Left ventricle myocardium superior (tissue), 1 donor: Measurements from ENCODE around the gene PDCD11. TPM values are rescaled to one million over a fixed set of nuclear protein-coding genes. Genes with fewer than 3 reads are reported as not detected.
A peak's percentile ranks its signal among the peaks of the same experiment; 100 is the strongest.
"Not testable (repeated sequence)": the region's sequence is repeated elsewhere in the genome, so short reads cannot be mapped to it uniquely, and the experiment has no call there.

Experiments used
- ATAC-seq: fragments of 200-7000 bp; cut with Tn5 transposase; one replicate; pipeline ENCODE4 v1.9.1; 2020; ENCODE audit warnings: mild to moderate bottlenecking, moderate library complexity
- DNase-seq: peaks from one replicate; pipeline ENCODE4 v3.0.0-alpha.2; 2020
- intact Hi-C: fragments of 100-400 bp; cut with micrococcal nuclease; formaldehyde crosslinking; loops from one replicate; pipeline ENCODE4 v1.11.0; 2022
- long read RNA-seq: library from polyadenylated mRNA; unstranded; transcript quantifications from one replicate; pipeline ENCODE4 v2.0.0, GENCODE V29; 2021
- total RNA-seq: library from RNA; stranded (reverse); fragmentation: NEBNext Ultra II Directional; extraction: Animal tissue kit (Norgen Biotek cat#: 25700); gene quantifications from one replicate; pipeline ENCODE4 v1.2.1, GENCODE V29; 2021
- donor health status: DM: no; HTN: yes; CAD: no; lungs with severe emphysema.

PDCD11 gene
- 12.1 TPM for total RNA-seq
- long read RNA-seq, partial matches to known transcripts: 19 of 21 reads
- long read RNA-seq, other reads (novel, unspliced or antisense): 2 of 21 reads

DNA sequence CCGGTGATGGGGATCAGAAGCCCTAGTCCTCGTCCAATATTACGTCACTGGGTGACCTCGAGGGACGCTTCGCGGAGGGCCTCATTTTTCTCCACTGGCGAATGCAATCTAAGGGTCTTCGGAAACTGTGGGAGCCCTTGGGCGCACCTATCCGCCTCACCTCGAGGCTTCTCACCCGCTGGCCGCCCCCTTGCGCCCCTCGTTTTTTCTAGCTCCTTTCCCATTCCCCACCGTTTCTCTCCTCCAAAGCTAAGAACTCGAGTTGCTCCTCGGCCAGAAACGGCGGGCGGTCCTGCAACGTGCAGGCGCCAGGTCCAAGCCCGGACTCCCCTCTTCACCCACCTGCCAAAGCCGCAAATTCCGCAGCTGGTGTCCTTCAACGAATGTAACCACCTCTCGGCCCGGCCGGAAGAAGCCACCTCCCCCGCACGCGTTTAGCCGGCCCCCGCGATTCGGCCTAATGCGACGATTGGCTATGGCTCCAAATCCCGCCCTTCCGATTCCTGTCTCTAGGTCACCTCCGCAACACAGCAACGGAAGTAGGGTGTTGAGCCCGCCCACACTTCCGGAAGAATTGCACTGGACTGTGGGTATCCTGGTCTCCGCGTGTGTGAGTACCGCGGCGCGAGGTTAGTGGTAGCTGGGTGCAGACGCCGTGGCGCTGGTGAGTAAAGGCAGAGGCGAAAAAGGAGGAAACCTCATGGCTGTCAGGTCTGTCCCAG lies at the start of gene PDCD11, which contains the start of gene ATP5MK:
PDCD11 (plus strand) TSS at position 560 of the 722 bp plus-strand sequence. CDS start 1,801 bp downstream, outside the sequence.
ATP5MK (minus strand) TSS at position 409 of the 722 bp plus-strand sequence. CDS start 4,018 bp downstream, outside the sequence.
- ATAC-seq (peak; percentile 100), DNase-seq (peak; percentile 98)
- intact Hi-C loops: no loop called here

- intact Hi-C loops: no loop called here
- DNase-seq: no peak
- ATAC-seq: no peak
These were observed 46.3 kb upstream of the PDCD11 start for GRCh38 chr10:103350175-103350516.

DNA sequence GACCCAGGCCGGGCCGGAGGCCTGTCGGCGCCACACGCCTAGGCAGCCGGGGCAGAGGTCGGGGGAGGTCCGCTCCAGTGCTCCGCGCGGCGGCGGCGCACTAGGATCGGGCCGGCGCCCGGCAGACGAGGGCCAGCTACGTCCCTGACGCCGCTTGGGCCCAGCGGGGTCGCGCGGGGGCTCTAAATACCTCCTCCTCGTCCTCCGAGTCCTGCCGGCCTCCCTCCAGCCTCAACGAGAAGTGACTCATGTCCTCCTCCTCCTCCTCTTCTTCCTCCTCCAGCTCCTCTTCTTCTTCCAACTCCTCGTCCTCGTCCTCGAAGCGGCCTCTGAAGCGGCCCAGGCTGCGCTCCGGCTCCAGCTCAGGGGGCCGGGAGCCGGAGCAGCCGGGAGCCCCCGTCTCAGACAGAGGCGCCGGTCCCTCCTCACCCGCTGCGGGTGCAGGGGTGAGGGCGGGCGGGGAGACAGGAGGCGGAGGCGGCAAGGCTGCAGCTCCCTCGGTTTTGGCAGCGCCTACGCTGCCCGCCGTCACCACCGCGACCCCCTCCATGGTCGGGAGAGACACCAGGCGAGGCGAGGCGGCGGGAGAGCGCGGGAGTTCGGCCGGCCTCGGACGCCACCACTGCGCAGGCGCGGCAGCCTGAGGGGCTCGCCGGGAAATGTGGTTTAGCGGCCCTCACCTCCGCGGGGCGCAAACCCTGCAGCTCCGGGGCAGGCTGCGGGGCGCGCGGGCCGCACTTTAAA lies 45.7 kb upstream of the PDCD11 start, which contains the start of gene PCGF6:
PCGF6 (minus strand) TSS at position 624 of the 744 bp plus-strand sequence; CDS start at position 550, 74 bp downstream.
- ATAC-seq: peak; percentile 99
- peak; percentile 91 for DNase-seq
- intact Hi-C loops: no loop called here

GRCh38 chr10:103353281-103353680 lies 43.1 kb upstream of the PDCD11 start:
- ATAC-seq: no peak
- no peak for DNase-seq
- intact Hi-C loops: no loop called here

DNA sequence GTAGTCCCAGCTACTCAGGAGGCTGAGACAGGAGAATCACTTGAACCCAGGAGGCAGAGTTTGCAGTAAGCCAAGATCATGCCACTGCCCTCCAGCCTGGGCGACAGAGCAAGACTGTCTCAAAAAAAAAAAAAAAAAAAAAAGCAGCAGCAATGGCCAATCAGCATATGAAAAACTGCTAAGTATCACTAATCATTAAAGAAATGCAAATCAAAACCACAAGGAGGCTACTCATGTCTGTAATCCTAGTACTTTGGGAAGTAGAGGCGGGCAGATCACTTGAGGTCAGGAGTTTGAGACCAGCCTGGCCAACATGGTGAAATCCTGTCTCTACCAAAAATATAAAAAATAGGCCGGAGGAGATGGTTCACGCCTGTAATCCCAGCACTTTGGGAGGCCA lies 41.9 kb upstream of the PDCD11 start:
- ATAC-seq, DNase-seq, intact Hi-C loops: not testable (repeated sequence)

DNA sequence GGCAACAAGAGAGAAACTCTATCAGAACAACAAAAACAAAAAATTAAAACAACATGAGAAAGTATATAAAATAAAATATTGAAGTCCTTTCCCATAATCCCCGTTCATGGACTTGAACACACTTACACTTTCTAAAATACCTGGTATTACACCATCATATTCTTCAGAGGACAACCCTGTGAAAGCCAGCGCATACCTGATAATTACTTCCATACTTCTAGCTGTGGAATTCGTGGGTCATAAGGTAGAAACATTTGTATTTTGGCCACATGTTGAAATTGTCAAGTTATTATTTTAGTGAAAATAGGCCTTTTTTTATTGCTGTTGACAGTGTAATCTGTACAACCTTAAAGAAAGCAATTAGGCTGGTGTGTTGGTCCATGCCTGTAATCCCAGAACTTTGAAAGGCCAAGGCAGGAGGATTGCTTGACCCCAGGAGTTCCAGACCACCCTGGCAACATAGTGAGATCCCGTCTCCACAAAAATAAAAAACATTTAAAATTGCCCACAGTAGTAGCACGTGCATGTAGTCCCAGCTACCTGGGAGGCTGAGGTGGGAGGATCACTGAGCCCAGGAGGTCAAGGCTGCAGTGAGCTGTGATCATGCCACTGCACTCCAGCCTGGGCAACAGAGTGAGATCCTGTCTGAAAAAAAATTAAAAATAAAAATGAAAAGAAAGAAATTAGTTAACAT lies 40.4 kb upstream of the PDCD11 start:
- ATAC-seq (no peak), DNase-seq (no peak)
- intact Hi-C loops: no loop called here

GRCh38 chr10:103359493-103359892 lies 36.9 kb upstream of the PDCD11 start:
- ATAC-seq, intact Hi-C loops, DNase-seq: not testable (repeated sequence)

DNA sequence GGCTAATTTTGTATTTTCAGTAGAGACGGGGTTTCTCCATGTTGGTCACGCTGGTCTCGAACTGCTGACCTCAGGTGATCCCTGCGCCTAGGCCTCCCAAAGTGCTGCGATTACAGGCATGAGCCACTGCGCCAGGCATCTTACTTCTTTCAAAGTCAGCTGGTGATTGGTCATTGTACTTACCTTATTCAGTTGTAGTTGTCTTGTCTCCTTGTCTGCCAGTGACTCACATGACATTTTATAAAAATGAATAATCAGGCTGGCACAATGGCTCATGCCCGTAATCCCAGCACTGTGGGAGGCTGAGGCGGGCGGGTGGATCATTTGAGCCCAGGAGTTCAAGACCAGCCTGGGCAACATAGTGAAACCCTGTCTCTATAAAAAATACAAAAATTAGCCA lies 35.6 kb upstream of the PDCD11 start:
- DNase-seq, ATAC-seq, intact Hi-C loops: not testable (repeated sequence)

GRCh38 chr10:103367379-103367781 lies 29.0 kb upstream of the PDCD11 start:
- ATAC-seq: no peak
- DNase-seq: no peak
- intact Hi-C loops: no loop called here

GRCh38 chr10:103367782-103368518 lies 28.5 kb upstream of the PDCD11 start, which contains the start of gene TAF5:
Gene TAF5, plus strand, starts transcription at chr10:103367976. Its CDS starts 14 bp downstream, at chr10:103367990.
- intact Hi-C loops: no loop called here
- ATAC-seq: peak; percentile 91
- peak; percentile 91 for DNase-seq

DNA sequence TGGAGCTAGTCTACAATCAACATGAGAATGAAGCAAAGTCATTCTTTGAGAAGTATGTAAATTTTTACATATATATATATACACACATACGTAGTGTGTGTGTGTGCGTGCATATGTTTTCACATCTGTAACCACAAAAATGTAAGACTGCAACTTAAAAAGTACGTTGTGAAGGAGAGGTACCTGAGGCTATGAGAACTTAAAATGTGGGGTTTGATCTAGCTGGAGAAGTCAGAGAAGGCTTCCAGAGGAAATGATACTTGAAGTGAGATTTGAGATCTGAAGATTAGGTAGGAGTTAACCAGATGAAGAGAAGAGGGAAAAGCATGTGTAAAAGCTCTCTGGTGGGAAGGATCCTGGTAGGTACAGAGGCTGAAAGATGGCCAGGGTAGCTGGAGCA lies 22.9 kb upstream of the PDCD11 start:
- ATAC-seq (no peak), DNase-seq (no peak)
- intact Hi-C loops: no loop called here

GRCh38 chr10:103374263-103374662 lies 22.2 kb upstream of the PDCD11 start:
- intact Hi-C loops: no loop called here
- ATAC-seq: no peak
- no peak for DNase-seq

DNA sequence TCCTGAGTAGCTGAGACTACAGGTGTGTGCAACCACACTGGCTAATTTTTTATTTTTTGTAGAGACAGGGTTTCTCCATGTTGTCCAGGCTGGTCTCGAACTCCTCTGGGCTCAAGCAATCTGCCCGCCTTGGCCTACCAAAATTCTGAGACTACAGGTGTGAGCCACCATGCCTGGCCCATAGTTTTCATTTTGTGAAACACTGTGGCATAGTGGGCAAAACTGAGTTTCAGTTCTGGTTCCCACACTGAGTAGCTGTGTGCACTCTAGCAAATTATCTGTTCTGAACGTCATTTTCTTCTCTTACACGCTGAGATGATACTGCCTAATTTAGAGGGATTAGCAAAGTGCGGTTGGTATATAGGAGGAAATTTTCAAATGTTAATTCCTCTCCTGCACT lies 13.7 kb upstream of the PDCD11 start:
- no peak for ATAC-seq
- intact Hi-C loops: no loop called here
- DNase-seq: no peak

GRCh38 chr10:103394180-103394579 lies 2.2 kb upstream of the PDCD11 start:
- ATAC-seq (no peak), DNase-seq (no peak)
- intact Hi-C loops: no loop called here

- ATAC-seq: no peak
- DNase-seq: peak; percentile 33
These were observed 716 bp upstream of the PDCD11 start for GRCh38 chr10:103395754-103396066.

GRCh38 chr10:103396789-103397087 lies 312 bp downstream of the PDCD11 start:
- intact Hi-C loops: no loop called here
- DNase-seq (no peak), ATAC-seq (no peak)

More at GRCh38 chr10:103395754-103396066, 716 bp upstream of the PDCD11 start:
- intact Hi-C loops: no loop called here

- intact Hi-C loops: no loop called here
- no peak for ATAC-seq
- DNase-seq: no peak
These were observed 882 bp downstream of the PDCD11 start for GRCh38 chr10:103397191-103397825.

GRCh38 chr10:103413564-103413963 lies 17.1 kb downstream of the PDCD11 start:
- no peak for DNase-seq
- intact Hi-C loops: no loop called here
- ATAC-seq: no peak

GRCh38 chr10:103415581-103415980 lies 19.2 kb downstream of the PDCD11 start:
- no peak for DNase-seq
- intact Hi-C loops: loop anchor here (5.0 kb wide), 1 partner anchor 72 kb away; no protein-coding TSS in a partner anchor
- no peak for ATAC-seq
